ENCODE results near the gene RABGAP1L. TPM values are rescaled to one million over a fixed set of nuclear protein-coding genes. Genes with fewer than 3 reads are reported as not detected.
A peak's percentile ranks its signal among the peaks of the same experiment; 100 is the strongest.

RABGAP1L gene
- total and polyA plus RNA-seq, 2 of the 4 experiments (the other 2 are of a cell fraction): 7.9 to 26.7 TPM

DNA sequence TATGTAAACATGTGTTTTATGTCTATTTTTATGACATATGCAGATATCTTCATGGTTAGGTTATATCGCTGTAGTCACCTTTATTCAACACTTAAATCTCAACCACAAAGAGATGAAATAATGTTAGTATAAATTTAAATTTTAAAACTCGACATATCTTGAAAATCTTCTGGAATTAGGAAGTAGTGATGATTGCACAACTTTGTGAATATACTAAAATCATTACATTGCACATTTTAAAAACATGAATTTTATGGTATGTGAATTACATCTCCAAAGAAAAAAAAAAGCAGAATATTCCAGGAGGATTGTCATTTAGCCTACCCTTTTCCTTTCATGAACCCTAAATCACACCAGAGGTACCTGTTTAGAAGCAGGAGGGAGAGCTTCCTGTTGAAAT lies 801.0 kb downstream of the RABGAP1L start:
- no peaks in the 10 kb centered on the region for H3K4me1 ChIP-seq (ENCODE audit: control insufficient read depth, insufficient read depth, low read length)
- DNase-seq (no peak), ATAC-seq (ENCODE audit: low read depth) (no peak)
- H2AK5ac ChIP-seq (ENCODE audit: low read depth, low read length): no peak overlapping the region
- H3K79me1 ChIP-seq (ENCODE audit: low read depth in 1 of 2, low read length in 2 of 2): no peaks in the 10 kb centered on the region
- H3K23ac ChIP-seq (ENCODE audit: low read depth, low read length): no peak overlapping the region
- H3K9ac ChIP-seq (ENCODE audit: low read depth, low read length): no peak overlapping the region
- H2BK15ac ChIP-seq (ENCODE audit: low read depth, low read length): no peak overlapping the region
- H3K9me3 ChIP-seq (ENCODE audit: control insufficient read depth, insufficient read depth, low read length): no peaks in the 10 kb centered on the region
- H4K5ac ChIP-seq (ENCODE audit: low read depth, low read length): no peak overlapping the region
- H3K27me3 ChIP-seq (ENCODE audit: control insufficient read depth, insufficient read depth, low read length): no peaks in the 10 kb centered on the region
- no peaks in the 10 kb centered on the region for H3K36me3 ChIP-seq (ENCODE audit: control insufficient read depth, insufficient read depth, low read length)
- no peak overlapping the region for H2AFZ ChIP-seq (replicated peaks; ENCODE audit: low read length, poor library complexity)
- WGBS, 2 experiments (ENCODE audit: extremely low coverage in 2 of 2, insufficient read length in 1 of 2): no CpG with 5 or more reads among the region's 2 CpGs
- TF ChIP-seq RFX5 (IDR thresholded peaks at IDR 0.05; ENCODE audit: low read depth, low read length) (no peak), CEBPB (IDR thresholded peaks at IDR 0.05; ENCODE audit: low read depth, low read length) (peak; percentile 59)
- no peak overlapping the region for H3K4me3 ChIP-seq (ENCODE audit: insufficient read depth, low read depth, low read length)
- no peak overlapping the region for H3K14ac ChIP-seq (replicated peaks; ENCODE audit: low read depth, low read length)
- no peak overlapping the region for H3K18ac ChIP-seq (ENCODE audit: low read depth, low read length)
- H2BK5ac ChIP-seq (ENCODE audit: low read depth, low read length, poor library complexity, severe bottlenecking): no peak overlapping the region
- no peak overlapping the region for H3K4ac ChIP-seq (ENCODE audit: low read depth, low read length)
- CTCF ChIA-PET: no interaction called here
- no peak overlapping the region for H4K91ac ChIP-seq (ENCODE audit: insufficient read depth, low read depth, low read length)
- no peak overlapping the region for H3K56ac ChIP-seq (ENCODE audit: extremely low read depth, insufficient read depth, low read length)
- H2BK20ac ChIP-seq (ENCODE audit: low read depth, low read length): no peak overlapping the region
- H4K8ac ChIP-seq (ENCODE audit: low read depth in 2 of 2, low read length in 2 of 2): no peak overlapping the region
- dilution Hi-C loops (cut with HindIII; ENCODE audit: low sequenced_read_pairs, unreplicated experiment): no loop called here
- no peak overlapping the region for H3K27ac ChIP-seq (ENCODE audit: insufficient read depth, low read length)
- intact Hi-C loops (cut with micrococcal nuclease): no loop called here
- no peak overlapping the region for H2BK120ac ChIP-seq (ENCODE audit: low read depth, low read length)
- no TSS peak for BruUV-seq (replicated peaks)
- POLR2A ChIA-PET (ENCODE audit: unreplicated experiment): no interaction called here
- no peaks in the 10 kb centered on the region for H3K9me1 ChIP-seq (ENCODE audit: insufficient read depth, low read length)
- in situ Hi-C loops (cut with MboI; ENCODE audit: low sequenced_read_pairs): no loop called here
- H2AK9ac ChIP-seq (replicated peaks; ENCODE audit: low read depth, low read length, poor library complexity): no peak overlapping the region
- H4K20me1 ChIP-seq (ENCODE audit: insufficient read depth, low read length): no peaks in the 10 kb centered on the region
- H3K4me2 ChIP-seq (ENCODE audit: low read depth, low read length): no peak overlapping the region
